Measurements from ENCODE around the gene CETP.
"Not testable (repeated sequence)": the region's sequence is repeated elsewhere in the genome, so short reads cannot be mapped to it uniquely, and the experiment has no call there.

The CETP gene

GRCh38 chr16:56956076-56956475 is 5.7 kb upstream of the CETP start:
- no peak for DNase-seq (ENCODE audit: low spot score)

- no peak for DNase-seq (ENCODE audit: low spot score)
Observed at GRCh38 chr16:56956756-56957155, 5.0 kb upstream of the CETP start.

GRCh38 chr16:56960681-56961281 is 969 bp upstream of the CETP start:
- DNase-seq (ENCODE audit: low spot score): no peak

- DNase-seq (ENCODE audit: low spot score): peak; percentile 63
Observed at GRCh38 chr16:56961386-56961785, 364 bp upstream of the CETP start.

GRCh38 chr16:56964243-56965148 is 2.7 kb downstream of the CETP start:
- DNase-seq (ENCODE audit: low spot score): peak; percentile 76

- no peak for DNase-seq (ENCODE audit: low spot score)
Observed at GRCh38 chr16:56965149-56966092, 3.7 kb downstream of the CETP start.

- no peak for DNase-seq (ENCODE audit: low spot score)
Observed at GRCh38 chr16:56966093-56966475, 4.3 kb downstream of the CETP start.

- DNase-seq (ENCODE audit: low spot score): no peak
Observed at GRCh38 chr16:56967733-56968132, 6.0 kb downstream of the CETP start.

- DNase-seq (ENCODE audit: low spot score): no peak
Observed at GRCh38 chr16:56969769-56970168, 8.0 kb downstream of the CETP start.

GRCh38 chr16:56970934-56971767 is 9.4 kb downstream of the CETP start:
- DNase-seq (ENCODE audit: low spot score): no peak

GRCh38 chr16:56971768-56972043 is 10.0 kb downstream of the CETP start:
- no peak for DNase-seq (ENCODE audit: low spot score)

- no peak for DNase-seq (ENCODE audit: low spot score)
Observed at GRCh38 chr16:56972403-56973293, 10.9 kb downstream of the CETP start.

- no peak for DNase-seq (ENCODE audit: low spot score)
Observed at GRCh38 chr16:56973294-56973689, 11.5 kb downstream of the CETP start.

- not testable (repeated sequence) for DNase-seq (ENCODE audit: low spot score)
Observed at GRCh38 chr16:56973899-56974298, 12.1 kb downstream of the CETP start.

GRCh38 chr16:56974549-56975300 is 13.0 kb downstream of the CETP start:
- DNase-seq (ENCODE audit: low spot score): no peak

- no peak for DNase-seq (ENCODE audit: low spot score)
Observed at GRCh38 chr16:56975714-56976113, 14.0 kb downstream of the CETP start.

- no peak for DNase-seq (ENCODE audit: low spot score)
Observed at GRCh38 chr16:56977216-56977615, 15.5 kb downstream of the CETP start.

GRCh38 chr16:56977823-56978430 is 16.2 kb downstream of the CETP start:
- DNase-seq (ENCODE audit: low spot score): no peak

- DNase-seq (ENCODE audit: low spot score): no peak
Observed at GRCh38 chr16:56980201-56980535, 18.4 kb downstream of the CETP start.
